ENCODE measurements around the gene CCNH.
A peak's percentile ranks its signal among the peaks of the same experiment; 100 is the strongest.

Gene CCNH

GRCh38 chr5:87421307-87421706 lies 8.6 kb upstream of the CCNH start:
- Histone ChIP-seq H3K9ac (ENCODE audit: low read length) (no peak overlapping the region), H3K27ac (ENCODE audit: low read length) (no peak overlapping the region), H3K27me3 (replicated peaks; ENCODE audit: insufficient read depth, low read length) (no peaks in the 10 kb centered on the region), H3K79me2 (ENCODE audit: low read length) (no peaks in the 10 kb centered on the region), H3K4me2 (ENCODE audit: low read depth, low read length) (no peak overlapping the region), H3F3A (ENCODE audit: insufficient read depth, low read length) (no peaks in the 10 kb centered on the region), H3K4me3 (ENCODE audit: low read length) (no peak overlapping the region), H3K4me1 (ENCODE audit: low read length) (no peaks in the 10 kb centered on the region), H3K9me3 (replicated peaks; ENCODE audit: insufficient read depth, low read length) (no peaks in the 10 kb centered on the region), H2AFZ (ENCODE audit: low read length) (no peak overlapping the region), H4K20me1 (ENCODE audit: insufficient read depth, low read length) (no peaks in the 10 kb centered on the region), H3K36me3 (replicated peaks; ENCODE audit: insufficient read depth, low read length) (no peaks in the 10 kb centered on the region), H3K9me2 (replicated peaks; ENCODE audit: insufficient read depth, low read length) (no peaks in the 10 kb centered on the region)
- no peak for TF ChIP-seq CTCF (IDR thresholded peaks at IDR 0.05; ENCODE audit: low read length)
- TF ChIP-seq EZH2phosphoT487 (IDR thresholded peaks at IDR 0.05; ENCODE audit: low read length), result no peak
- TF ChIP-seq EZH2 (optimal IDR thresholded peaks at IDR 0.05; ENCODE audit: low read depth, low read length), result no peak
- DNase-seq, result no peak

GRCh38 chr5:87418506-87418905 lies 5.8 kb upstream of the CCNH start:
- Histone ChIP-seq H4K20me1 (ENCODE audit: insufficient read depth, low read length) (no peaks in the 10 kb centered on the region), H3K4me2 (ENCODE audit: low read depth, low read length) (no peak overlapping the region), H3K27ac (ENCODE audit: low read length) (no peak overlapping the region), H3K27me3 (replicated peaks; ENCODE audit: insufficient read depth, low read length) (no peaks in the 10 kb centered on the region), H3K9me2 (replicated peaks; ENCODE audit: insufficient read depth, low read length) (no peaks in the 10 kb centered on the region), H3K36me3 (replicated peaks; ENCODE audit: insufficient read depth, low read length) (no peaks in the 10 kb centered on the region), H3K79me2 (ENCODE audit: low read length) (no peaks in the 10 kb centered on the region), H3K4me1 (ENCODE audit: low read length) (no peaks in the 10 kb centered on the region), H3K9me3 (replicated peaks; ENCODE audit: insufficient read depth, low read length) (no peaks in the 10 kb centered on the region), H3K9ac (ENCODE audit: low read length) (no peak overlapping the region), H3K4me3 (ENCODE audit: low read length) (no peak overlapping the region), H2AFZ (ENCODE audit: low read length) (no peak overlapping the region), H3F3A (ENCODE audit: insufficient read depth, low read length) (no peaks in the 10 kb centered on the region)
- DNase-seq, result no peak
- TF ChIP-seq CTCF (IDR thresholded peaks at IDR 0.05; ENCODE audit: low read length) (no peak), EZH2phosphoT487 (IDR thresholded peaks at IDR 0.05; ENCODE audit: low read length) (no peak), EZH2 (optimal IDR thresholded peaks at IDR 0.05; ENCODE audit: low read depth, low read length) (no peak)

- H3K27ac ChIP-seq (ENCODE audit: low read length), result peak overlapping the region; percentile 89; the same call in 1 of the 2 replicates
- no peaks in the 10 kb centered on the region for H4K20me1 ChIP-seq (ENCODE audit: insufficient read depth, low read length)
- H3K4me3 ChIP-seq (ENCODE audit: low read length), result peak overlapping the region; percentile 86
- H3K79me2 ChIP-seq (ENCODE audit: low read length), result peaks cover 42% of the 10 kb centered on the region
- TF ChIP-seq EZH2phosphoT487 (IDR thresholded peaks at IDR 0.05; ENCODE audit: low read length) (no peak), CTCF (IDR thresholded peaks at IDR 0.05; ENCODE audit: low read length) (no peak), EZH2 (optimal IDR thresholded peaks at IDR 0.05; ENCODE audit: low read depth, low read length) (no peak)
- H3K4me2 ChIP-seq (ENCODE audit: low read depth, low read length), result peak overlapping the region; percentile 87
- no peak for DNase-seq
- peak overlapping the region; percentile 89 for H2AFZ ChIP-seq (ENCODE audit: low read length)
- peak overlapping the region; percentile 44; the same call in 1 of the 2 replicates for H3K9ac ChIP-seq (ENCODE audit: low read length)
- H3K9me3 ChIP-seq (replicated peaks; ENCODE audit: insufficient read depth, low read length), result no peaks in the 10 kb centered on the region
- H3K9me2 ChIP-seq (replicated peaks; ENCODE audit: insufficient read depth, low read length), result no peaks in the 10 kb centered on the region
- H3K36me3 ChIP-seq (replicated peaks; ENCODE audit: insufficient read depth, low read length), result peaks cover 16% of the 10 kb centered on the region
- peaks cover 13% of the 10 kb centered on the region for H3K4me1 ChIP-seq (ENCODE audit: low read length)
- no peaks in the 10 kb centered on the region for H3K27me3 ChIP-seq (replicated peaks; ENCODE audit: insufficient read depth, low read length)
- 0 out of 2 replicates have a peak, but pooled peaks cover 6% of the 10 kb centered on the region for H3F3A ChIP-seq (ENCODE audit: insufficient read depth, low read length)
Observed at GRCh38 chr5:87413343-87413645, 564 bp upstream of the CCNH start.

All from MM.1S (cell line).